GM21825 (cell line): ENCODE results near the gene BCL2L13.

Source experiments
- ATAC-seq: cut with Tn5 transposase; IDR thresholded peaks from one replicate; pipeline ENCODE4 v1.9.1; 2021; ENCODE audit warnings: mild to moderate bottlenecking, moderate library complexity; ENCODE audit not compliant: unreplicated experiment

The BCL2L13 gene

DNA sequence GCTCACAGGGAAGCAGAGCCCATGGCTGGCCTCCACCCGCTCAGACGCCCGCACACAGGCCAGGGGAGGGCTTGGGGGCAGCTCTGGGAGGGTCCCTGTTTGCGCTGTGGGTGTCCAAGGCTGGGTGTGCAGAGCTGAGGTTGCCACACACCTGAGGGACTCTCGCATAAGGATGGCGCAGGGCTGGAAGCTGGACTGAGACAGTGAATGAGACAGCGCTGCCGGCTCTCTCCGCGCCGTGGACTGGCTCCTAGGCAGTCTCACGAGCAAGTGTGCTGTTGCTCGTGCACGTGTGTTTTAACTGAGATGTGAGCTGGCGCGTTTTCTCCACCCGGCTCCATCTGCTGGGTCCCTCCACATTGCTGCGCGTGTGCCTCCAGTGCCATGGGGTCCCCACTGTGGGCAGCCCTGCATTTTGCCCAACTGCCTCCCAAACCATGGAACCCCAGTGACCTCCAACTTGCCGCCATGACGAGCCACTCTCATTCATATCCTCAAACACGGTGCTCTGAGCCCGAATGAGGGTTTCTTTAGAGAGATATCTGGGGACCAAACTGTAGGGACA lies 139.9 kb downstream of the BCL2L13 start:
- ATAC-seq = no peak

DNA sequence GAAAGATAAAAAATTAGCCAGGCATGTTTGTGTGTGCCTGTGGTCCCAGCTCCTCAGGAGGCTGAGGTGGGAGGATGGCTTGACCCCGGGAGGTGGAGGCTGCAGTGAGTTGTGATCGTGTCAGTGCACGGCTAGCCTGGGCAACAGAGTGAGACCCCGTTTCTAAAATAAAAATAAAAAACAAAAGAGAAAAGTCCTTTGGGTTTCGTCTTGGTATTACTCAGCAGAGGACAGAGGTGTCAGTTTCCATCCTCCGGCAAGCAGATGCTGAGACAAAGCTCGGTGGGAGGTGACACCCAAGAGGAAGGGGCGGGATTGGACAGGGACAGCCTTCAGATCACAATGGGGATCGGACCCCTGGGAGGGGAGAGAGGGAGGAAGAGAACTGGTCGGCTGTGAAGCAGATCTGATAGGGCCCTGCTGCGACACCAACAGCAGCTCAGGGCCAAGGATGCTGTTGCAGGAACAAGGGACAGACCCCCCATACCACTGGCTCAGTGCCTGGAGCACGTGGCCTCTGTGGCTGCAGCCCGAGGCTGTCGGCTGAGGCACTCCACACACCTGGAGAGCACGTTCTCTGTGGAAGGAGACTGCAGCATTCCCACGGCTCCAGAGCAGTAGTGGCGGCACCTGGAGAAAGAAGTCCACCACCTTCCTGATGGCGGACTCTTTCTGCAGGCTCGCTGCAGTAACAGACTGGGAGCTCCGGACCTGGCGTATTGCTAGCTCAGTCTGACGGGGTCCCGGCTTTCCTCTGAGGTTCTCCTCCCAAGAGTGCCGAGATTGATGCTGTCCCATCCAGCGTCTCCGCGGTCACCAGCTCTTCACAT lies 140.9 kb downstream of the BCL2L13 start:
- ATAC-seq = peak; percentile 28

DNA sequence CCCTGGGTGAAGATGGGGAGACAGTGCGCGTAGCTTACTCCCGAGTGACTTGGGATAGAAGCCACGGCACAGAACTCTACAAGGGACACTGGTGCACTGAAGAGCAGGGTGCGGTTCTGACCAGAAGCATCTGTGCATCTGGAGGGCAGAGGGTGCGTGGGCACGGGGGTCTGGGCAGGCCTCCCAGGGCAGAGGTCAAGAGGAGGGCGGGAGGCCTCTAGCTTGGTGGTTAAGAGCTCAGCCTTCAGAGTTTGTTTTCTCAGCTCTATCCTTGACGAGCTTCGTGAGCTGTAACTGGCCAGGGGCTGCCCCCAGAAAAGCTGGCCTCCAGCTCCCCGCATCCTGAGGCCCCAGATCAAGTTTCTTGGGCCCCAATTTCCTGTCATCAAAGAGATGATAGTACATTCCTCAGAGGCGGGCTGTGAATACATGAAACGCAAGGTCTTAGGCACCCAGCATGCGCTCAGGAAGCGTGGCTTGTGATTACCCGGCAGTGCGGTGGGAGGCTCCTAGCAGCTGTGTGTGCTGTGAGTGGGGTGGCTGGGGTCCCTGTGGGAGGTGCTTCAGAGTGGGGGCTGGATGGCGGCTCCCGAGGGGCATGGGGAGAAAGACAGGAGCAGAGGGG lies 141.7 kb downstream of the BCL2L13 start:
- ATAC-seq = no peak
